HepG2 (cell line): Measurements from ENCODE around the gene TOP1. TPM values are rescaled to one million over a fixed set of nuclear protein-coding genes. Genes with fewer than 3 reads are reported as not detected.

Experiments used
- FOXK2 ChIP-seq: fragments of 450-650 bp; IDR thresholded peaks from 2 replicates; pipeline ENCODE4 v1.6.1; 2016
- HMG20A ChIP-seq: IDR thresholded peaks from 2 replicates; pipeline ENCODE4 v1.6.1; 2016; ENCODE audit warnings: borderline replicate concordance
- HOXA3 ChIP-seq: sonication (generic); formaldehyde crosslinking; IDR thresholded peaks from 2 replicates; pipeline ENCODE4 v1.5.0; 2020; ENCODE audit warnings: missing genetic modification reagents
- HOXA5 ChIP-seq: sonication (generic); formaldehyde crosslinking; IDR thresholded peaks from 2 replicates; pipeline ENCODE4 v1.4.0; 2020; ENCODE audit warnings: missing genetic modification reagents
- ISL2 ChIP-seq: sonication (generic); formaldehyde crosslinking; IDR thresholded peaks from 2 replicates; pipeline ENCODE4 v1.5.0; 2020; ENCODE audit warnings: missing genetic modification reagents
- KDM1A ChIP-seq: IDR thresholded peaks from 2 replicates; pipeline ENCODE4 v1.6.1; 2016; ENCODE audit warnings: missing compliant biosample characterization
- LBX2 ChIP-seq: sonication (generic); formaldehyde crosslinking; IDR thresholded peaks from 2 replicates; pipeline ENCODE4 v1.5.0; 2020; ENCODE audit warnings: missing genetic modification reagents, mild to moderate bottlenecking, borderline replicate concordance
- MED8 ChIP-seq: sonication (generic); formaldehyde crosslinking; IDR thresholded peaks from 2 replicates; pipeline ENCODE4 v1.8.1; 2023; ENCODE audit warnings: mild to moderate bottlenecking, missing genetic modification reagents; ENCODE audit not compliant: insufficient replicate concordance
- NR2F1 ChIP-seq, 2 experiments: fragments of 450-650 bp in 1 of 2; formaldehyde crosslinking in 1 of 2; IDR thresholded peaks; 2 replicates each; pipeline versions ENCODE4 v1.5.0 to v1.6.1; 2016 to 2020; ENCODE audit warnings: mild to moderate bottlenecking in 1 of 2, missing compliant biosample characterization in 1 of 2, missing genetic modification reagents in 1 of 2, moderate library complexity in 1 of 2
- PBX3 ChIP-seq: sonication (generic); formaldehyde crosslinking; IDR thresholded peaks from 2 replicates; pipeline ENCODE4 v1.8.1; 2023; ENCODE audit warnings: missing genetic modification reagents, inconsistent platforms, borderline replicate concordance
- PRPF4 ChIP-seq: fragments of 200-400 bp; formaldehyde crosslinking; IDR thresholded peaks from 2 replicates; pipeline ENCODE4 v1.6.1; 2016; ENCODE audit warnings: low read length, low read depth; ENCODE audit not compliant: poor library complexity, severe bottlenecking
- RBM22 ChIP-seq: fragments of 200-400 bp; formaldehyde crosslinking; optimal IDR thresholded peaks from 2 replicates; pipeline ENCODE3; 2017; ENCODE audit warnings: mild to moderate bottlenecking, low read length, moderate library complexity
- SAP130 ChIP-seq: IDR thresholded peaks from 2 replicates; pipeline ENCODE4 v1.6.1; 2016; ENCODE audit warnings: low read depth
- SMAD9 ChIP-seq: sonication (generic); formaldehyde crosslinking; IDR thresholded peaks from 2 replicates; pipeline ENCODE4 v1.5.1; 2020; ENCODE audit warnings: mild to moderate bottlenecking, missing genetic modification reagents
- TGIF2 ChIP-seq: IDR thresholded peaks from 2 replicates; pipeline ENCODE4 v1.6.1; 2016; ENCODE audit warnings: control low read depth, missing compliant biosample characterization
- TRAFD1 ChIP-seq: sonication (generic); formaldehyde crosslinking; IDR thresholded peaks from 2 replicates; pipeline ENCODE4 v1.5.1; 2020; ENCODE audit warnings: missing genetic modification reagents, mild to moderate bottlenecking, borderline replicate concordance
- ZBTB14 ChIP-seq: sonication (generic); formaldehyde crosslinking; IDR thresholded peaks from 2 replicates; pipeline ENCODE4 v1.4.0; 2020; ENCODE audit warnings: missing genetic modification reagents
- ZBTB25 ChIP-seq: IDR thresholded peaks from 2 replicates; pipeline ENCODE4 v1.6.1; 2018; ENCODE audit warnings: missing genetic modification reagents
- ZBTB42 ChIP-seq: sonication (generic); formaldehyde crosslinking; IDR thresholded peaks from 2 replicates; pipeline ENCODE4 v1.5.0; 2020; ENCODE audit warnings: mild to moderate bottlenecking, missing genetic modification reagents
- ZBTB8A ChIP-seq: sonication (generic); formaldehyde crosslinking; IDR thresholded peaks from 2 replicates; pipeline ENCODE4 v1.4.0; 2020; ENCODE audit warnings: mild to moderate bottlenecking, low read depth, missing genetic modification reagents, borderline replicate concordance
- ZC3H13 ChIP-seq: sonication (generic); formaldehyde crosslinking; IDR thresholded peaks from 2 replicates; pipeline ENCODE4 v1.8.1; 2023; ENCODE audit warnings: mild to moderate bottlenecking, missing genetic modification reagents, moderate library complexity
- ZNF17 ChIP-seq: sonication (generic); formaldehyde crosslinking; IDR thresholded peaks from 2 replicates; pipeline ENCODE4 v1.5.0; 2020; ENCODE audit warnings: mild to moderate bottlenecking, missing genetic modification reagents
- ZNF468 ChIP-seq: sonication (generic); formaldehyde crosslinking; IDR thresholded peaks from 2 replicates; pipeline ENCODE4 v1.8.0; 2022; ENCODE audit warnings: mild to moderate bottlenecking, moderate library complexity, missing genetic modification reagents
- ZNF570 ChIP-seq: sonication (generic); formaldehyde crosslinking; IDR thresholded peaks from 2 replicates; pipeline ENCODE4 v1.4.0; 2020; ENCODE audit warnings: mild to moderate bottlenecking, missing genetic modification reagents, borderline replicate concordance
- ZNF615 ChIP-seq: sonication (generic); formaldehyde crosslinking; IDR thresholded peaks from 2 replicates; pipeline ENCODE4 v1.5.0; 2020; ENCODE audit warnings: mild to moderate bottlenecking, missing genetic modification reagents, borderline replicate concordance
- ZSCAN12 ChIP-seq: sonication (generic); formaldehyde crosslinking; IDR thresholded peaks from 2 replicates; pipeline ENCODE4 v1.9.0; 2021; ENCODE audit warnings: mild to moderate bottlenecking, missing genetic modification reagents
- polyA plus RNA-seq, 8 experiments: library from polyadenylated mRNA; depleted of rRNA in 3 of 8; stranded (reverse) in 7 of 8; unstranded in 1 of 8; fragments of >200 nt; fragmentation: Illumina TruSeq in 4 of 8; extraction: Trizol in 4 of 8; gene quantifications; 2 replicates each; pipeline versions ENCODE4 v1.2.1 to v1.2.3, GENCODE V29; 2011 to 2016; ENCODE audit warnings: low read depth in 4 of 8, missing spikeins in 1 of 8, mixed read lengths in 1 of 8; ENCODE audit not compliant: insufficient read depth in 1 of 8
- total RNA-seq, 5 experiments: library from RNA; depleted of rRNA; stranded (reverse); fragments of >200 nt; fragmentation: Illumina TruSeq; extraction: Trizol; gene quantifications; 2 replicates each; pipeline ENCODE4 v1.2.3, GENCODE V29; 2016; ENCODE audit warnings: low read depth in 1 of 5

TOP1 gene
- total and polyA plus RNA-seq, 2 of the 13 experiments (the other 11 are each of a cell fraction or from before 2014, with no cell fraction given), result 10.2 to 19.4 TPM

GRCh38 chr20:41038878-41039404 is 10.3 kb downstream of the TOP1 start (continued):
- no peak for TF ChIP-seq ZNF17 (CRISPR knock-in tag)
- peak; percentile 98 for TF ChIP-seq SAP130 (CRISPR knock-in tag)
- TF ChIP-seq PRPF4, result no peak
- no peak for TF ChIP-seq KDM1A
- TF ChIP-seq ZNF468 (CRISPR knock-in tag), result no peak
- peak; percentile 81; the same call in 1 of the 2 replicates for TF ChIP-seq HOXA3 (CRISPR knock-in tag)
- TF ChIP-seq NR2F1 (CRISPR knock-in tag; IDR thresholded peaks at IDR 0.05), result no peak
- TF ChIP-seq ZBTB8A (CRISPR knock-in tag), result no peak
- TF ChIP-seq ZBTB42 (CRISPR knock-in tag), result no peak
- 0 out of 2 replicates have a peak, but pooled peaks have one; percentile 80 for TF ChIP-seq ZSCAN12 (CRISPR knock-in tag)
- TF ChIP-seq ZNF570 (CRISPR knock-in tag), result no peak
- no peak for TF ChIP-seq LBX2 (CRISPR knock-in tag)
- TF ChIP-seq FOXK2, result peak; percentile 45; the same call in 1 of the 2 replicates
- no peak for TF ChIP-seq MED8 (CRISPR knock-in tag)
- TF ChIP-seq TRAFD1 (CRISPR knock-in tag), result no peak
- TF ChIP-seq ZNF615, result no peak
- no peak for TF ChIP-seq ZC3H13 (CRISPR knock-in tag)
- no peak for TF ChIP-seq ZBTB14 (CRISPR knock-in tag)
- no peak for TF ChIP-seq SMAD9 (CRISPR knock-in tag)
- no peak for TF ChIP-seq ZBTB25
- TF ChIP-seq RBM22, result no peak
- peak; percentile 48; the same call in 1 of the 2 replicates for TF ChIP-seq HOXA5
- TF ChIP-seq HMG20A (CRISPR knock-in tag), result peak; percentile 60; the same call in 1 of the 2 replicates
- 0 out of 2 replicates have a peak, but pooled peaks have one; percentile 12 for TF ChIP-seq ISL2 (CRISPR knock-in tag)
- TF ChIP-seq PBX3, result no peak
- TF ChIP-seq TGIF2 (CRISPR knock-in tag), result peak; percentile 93
